Astrocyte of the spinal cord (primary cell): ENCODE data around the gene SLC44A3.

Source experiments
- DNase-seq: peaks from one replicate; pipeline ENCODE4 v3.0.0; 2011; ENCODE audit warnings: low read depth, low spot score
- H3K4me3 ChIP-seq: 2 replicates; pipeline ENCODE4 v1.5.1; 2011; ENCODE audit warnings: low read depth, mild to moderate bottlenecking, low read length, moderate library complexity
- in situ Hi-C: cut with HindIII; loops from 2 replicates; pipeline ENCODE4 v1.10.0; 2017; ENCODE audit warnings: low sequenced_read_pairs
- TF ChIP-seq, protein P1 (sequence below): IDR thresholded peaks from 2 replicates; pipeline ENCODE4 v1.5.1; 2012; ENCODE audit warnings: low read depth, mild to moderate bottlenecking, low read length, inconsistent platforms

Gene SLC44A3

DNA sequence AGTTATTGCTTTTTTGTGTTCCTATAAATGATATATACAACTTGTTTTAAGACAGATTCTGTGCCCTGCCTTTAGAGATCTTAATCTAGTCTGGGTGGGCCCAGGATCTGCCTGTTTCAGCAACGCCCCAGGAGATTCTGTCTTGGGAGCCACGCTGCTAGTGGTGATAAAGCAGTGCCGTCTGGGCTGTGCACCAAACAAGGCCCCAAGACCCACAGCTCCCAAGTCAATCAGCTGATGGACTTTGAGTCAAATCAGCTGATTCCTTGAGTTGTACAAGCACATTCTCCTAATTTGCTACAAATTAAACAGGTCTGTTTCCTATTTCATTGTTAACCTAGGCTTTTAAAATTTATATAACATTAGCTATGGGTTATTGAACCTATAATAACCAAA lies 15.7 kb upstream of the SLC44A3 start:
- in situ Hi-C loops: no loop called here
- H3K4me3 ChIP-seq: no peak overlapping the region
- TF ChIP-seq, protein P1, sequence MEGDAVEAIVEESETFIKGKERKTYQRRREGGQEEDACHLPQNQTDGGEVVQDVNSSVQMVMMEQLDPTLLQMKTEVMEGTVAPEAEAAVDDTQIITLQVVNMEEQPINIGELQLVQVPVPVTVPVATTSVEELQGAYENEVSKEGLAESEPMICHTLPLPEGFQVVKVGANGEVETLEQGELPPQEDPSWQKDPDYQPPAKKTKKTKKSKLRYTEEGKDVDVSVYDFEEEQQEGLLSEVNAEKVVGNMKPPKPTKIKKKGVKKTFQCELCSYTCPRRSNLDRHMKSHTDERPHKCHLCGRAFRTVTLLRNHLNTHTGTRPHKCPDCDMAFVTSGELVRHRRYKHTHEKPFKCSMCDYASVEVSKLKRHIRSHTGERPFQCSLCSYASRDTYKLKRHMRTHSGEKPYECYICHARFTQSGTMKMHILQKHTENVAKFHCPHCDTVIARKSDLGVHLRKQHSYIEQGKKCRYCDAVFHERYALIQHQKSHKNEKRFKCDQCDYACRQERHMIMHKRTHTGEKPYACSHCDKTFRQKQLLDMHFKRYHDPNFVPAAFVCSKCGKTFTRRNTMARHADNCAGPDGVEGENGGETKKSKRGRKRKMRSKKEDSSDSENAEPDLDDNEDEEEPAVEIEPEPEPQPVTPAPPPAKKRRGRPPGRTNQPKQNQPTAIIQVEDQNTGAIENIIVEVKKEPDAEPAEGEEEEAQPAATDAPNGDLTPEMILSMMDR: no peak
- no peak for DNase-seq

DNA sequence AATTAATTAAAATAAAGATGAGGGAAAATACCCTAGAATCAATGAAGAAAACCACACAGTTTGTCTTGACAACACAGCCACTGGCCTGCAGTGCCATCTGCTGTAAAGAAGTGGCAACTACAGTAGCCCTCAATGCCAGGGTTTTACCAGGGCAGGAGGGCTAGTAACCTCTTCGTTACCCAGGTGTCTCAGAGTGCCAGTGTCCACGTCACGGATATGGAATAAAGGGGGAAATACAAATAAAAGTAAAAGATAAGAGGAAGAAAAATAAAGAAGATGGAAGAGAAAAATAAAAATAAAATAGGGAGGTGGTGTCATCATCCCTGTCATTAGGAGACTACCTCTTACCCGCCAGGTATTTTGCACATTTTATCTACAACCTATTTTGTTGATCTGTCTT lies 14.2 kb upstream of the SLC44A3 start:
- TF ChIP-seq, protein P1: peak; percentile 95
- in situ Hi-C loops: no loop called here
- H3K4me3 ChIP-seq: no peak overlapping the region
- peak; percentile 61 for DNase-seq

DNA sequence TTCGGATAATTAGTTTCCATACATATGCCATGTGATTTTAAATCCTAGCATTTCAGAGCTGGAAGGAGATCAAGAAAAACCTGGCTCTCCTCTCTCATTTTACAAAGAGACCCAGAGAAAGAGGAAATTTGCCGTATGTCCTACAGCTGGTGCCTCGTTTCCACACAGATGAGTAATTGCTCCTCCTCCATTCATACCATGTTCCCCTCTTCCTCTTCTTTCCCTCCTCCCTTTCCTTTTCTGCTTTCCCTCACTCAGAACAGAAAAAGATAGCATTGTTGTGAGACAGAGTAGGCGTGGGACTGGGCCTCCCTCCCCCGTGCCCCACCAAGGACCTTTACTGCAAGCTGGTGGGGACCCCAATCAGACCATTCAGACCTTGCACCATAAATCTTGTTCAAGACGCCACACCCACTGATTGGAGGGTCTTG lies 13.7 kb upstream of the SLC44A3 start:
- no peak for DNase-seq
- TF ChIP-seq, protein P1: no peak
- in situ Hi-C loops: no loop called here
- no peak overlapping the region for H3K4me3 ChIP-seq

DNA sequence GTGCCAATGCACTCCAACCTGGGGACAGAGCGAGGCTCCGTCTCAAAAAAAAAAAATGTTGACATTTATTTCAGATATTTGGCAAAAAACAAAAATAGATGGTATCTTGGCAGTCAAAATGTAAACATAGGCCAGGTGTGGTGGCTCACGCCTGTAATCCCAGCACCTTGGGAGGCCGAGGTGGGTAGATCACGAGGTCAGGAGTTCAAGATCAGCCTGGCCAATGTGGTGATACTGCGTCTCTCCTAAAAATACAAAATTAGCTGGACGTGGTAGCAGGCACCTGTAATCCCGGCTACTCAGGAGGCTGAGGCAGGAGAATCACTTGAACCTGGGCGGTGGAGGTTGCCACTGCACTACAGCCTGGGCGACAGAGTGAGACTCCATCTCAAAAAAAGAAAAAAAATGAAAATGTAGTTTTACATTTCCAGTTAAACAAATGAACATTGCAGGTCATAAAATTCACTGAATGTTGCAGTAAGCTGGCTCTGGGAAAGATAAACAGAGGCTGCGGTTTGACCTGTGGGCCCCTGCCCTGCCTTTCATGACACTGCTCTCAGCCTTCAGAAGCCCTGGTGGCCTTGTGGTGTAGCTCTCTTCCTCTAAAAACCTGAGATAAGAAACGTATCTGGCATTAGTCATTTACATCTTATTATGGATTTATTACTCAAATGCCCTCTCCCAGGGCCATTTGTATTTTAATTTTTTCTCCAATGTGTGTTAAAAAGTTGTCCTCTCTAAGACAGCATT lies 12.2 kb upstream of the SLC44A3 start:
- in situ Hi-C loops: no loop called here
- TF ChIP-seq, protein P1: no peak

DNA sequence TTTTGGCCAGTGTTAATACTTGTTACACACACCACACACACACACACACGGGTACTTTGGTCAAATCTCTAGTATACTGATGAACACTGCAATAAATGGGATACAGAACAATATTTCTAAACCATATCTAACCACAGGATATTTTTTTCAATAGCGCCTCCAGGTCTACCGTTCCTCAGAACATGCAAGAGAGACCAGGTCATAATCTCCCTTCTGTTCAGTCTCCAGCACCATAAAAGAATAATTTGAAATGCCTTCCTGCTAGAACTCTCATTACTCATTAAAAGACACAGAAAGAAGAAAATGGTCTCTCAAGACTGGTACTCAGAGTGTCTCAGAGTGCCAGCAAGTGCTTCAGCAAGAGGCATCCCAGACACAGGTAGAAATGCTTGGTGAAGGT lies 11.5 kb upstream of the SLC44A3 start:
- in situ Hi-C loops: no loop called here
- H3K4me3 ChIP-seq: no peak overlapping the region
- DNase-seq: no peak
- TF ChIP-seq, protein P1: no peak

More for the DNA sequence above, 12.2 kb upstream of the SLC44A3 start:
- no peak overlapping the region for H3K4me3 ChIP-seq
- no peak for DNase-seq

DNA sequence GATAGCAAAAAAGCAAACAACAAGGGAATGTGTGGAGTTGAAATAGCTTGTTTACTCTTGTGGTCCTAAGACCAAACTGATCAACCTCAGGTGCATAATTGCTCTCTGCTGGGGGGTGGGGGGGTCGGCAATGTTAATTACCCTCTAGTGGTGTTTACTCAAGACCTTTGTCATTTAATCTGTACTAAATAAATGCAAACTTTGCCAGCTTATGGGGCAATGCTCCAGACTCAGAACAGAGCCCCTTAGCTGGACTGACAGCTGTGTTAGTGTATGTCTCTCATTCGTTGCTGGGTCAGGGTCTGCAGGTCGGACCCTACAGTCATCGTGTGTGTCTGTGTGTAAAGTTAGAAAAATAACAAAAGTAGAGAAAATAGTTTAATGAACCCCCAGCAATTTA lies 7.2 kb upstream of the SLC44A3 start:
- in situ Hi-C loops: no loop called here
- TF ChIP-seq, protein P1: no peak
- H3K4me3 ChIP-seq: no peak overlapping the region
- no peak for DNase-seq
